Measurements from ENCODE around the gene DST. TPM values are rescaled to one million over a fixed set of nuclear protein-coding genes. Genes with fewer than 3 reads are reported as not detected.

Gene DST
- total RNA-seq, 4 donors from 2014 or later: 410 to 588 (median 521) TPM

DNA sequence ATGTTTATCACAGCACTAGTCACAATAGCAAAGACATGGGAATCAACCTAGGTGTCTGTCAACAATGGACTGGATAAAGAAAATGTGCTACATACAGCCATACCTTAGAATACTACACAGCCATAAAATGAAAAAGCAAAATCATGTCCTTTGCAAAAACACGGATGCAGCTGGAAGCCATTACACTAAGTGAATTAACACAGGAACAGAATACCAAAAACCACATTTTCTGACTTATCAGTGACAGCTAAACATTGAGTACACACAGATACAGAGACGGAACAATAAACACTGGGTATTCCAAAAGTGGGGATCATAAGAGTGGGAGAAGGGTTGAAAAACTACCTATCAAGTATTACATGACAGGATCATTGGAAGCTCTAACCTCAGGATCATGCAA is 43.3 kb upstream of the DST start:
- no peak overlapping the region for H3K4me3 ChIP-seq
- H3K9me3 ChIP-seq: no peaks in the 10 kb centered on the region
- H3K36me3 ChIP-seq: no peaks in the 10 kb centered on the region
- TF ChIP-seq, protein P1, sequence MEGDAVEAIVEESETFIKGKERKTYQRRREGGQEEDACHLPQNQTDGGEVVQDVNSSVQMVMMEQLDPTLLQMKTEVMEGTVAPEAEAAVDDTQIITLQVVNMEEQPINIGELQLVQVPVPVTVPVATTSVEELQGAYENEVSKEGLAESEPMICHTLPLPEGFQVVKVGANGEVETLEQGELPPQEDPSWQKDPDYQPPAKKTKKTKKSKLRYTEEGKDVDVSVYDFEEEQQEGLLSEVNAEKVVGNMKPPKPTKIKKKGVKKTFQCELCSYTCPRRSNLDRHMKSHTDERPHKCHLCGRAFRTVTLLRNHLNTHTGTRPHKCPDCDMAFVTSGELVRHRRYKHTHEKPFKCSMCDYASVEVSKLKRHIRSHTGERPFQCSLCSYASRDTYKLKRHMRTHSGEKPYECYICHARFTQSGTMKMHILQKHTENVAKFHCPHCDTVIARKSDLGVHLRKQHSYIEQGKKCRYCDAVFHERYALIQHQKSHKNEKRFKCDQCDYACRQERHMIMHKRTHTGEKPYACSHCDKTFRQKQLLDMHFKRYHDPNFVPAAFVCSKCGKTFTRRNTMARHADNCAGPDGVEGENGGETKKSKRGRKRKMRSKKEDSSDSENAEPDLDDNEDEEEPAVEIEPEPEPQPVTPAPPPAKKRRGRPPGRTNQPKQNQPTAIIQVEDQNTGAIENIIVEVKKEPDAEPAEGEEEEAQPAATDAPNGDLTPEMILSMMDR (IDR thresholded peaks at IDR 0.05): no peak
- no peak for TF ChIP-seq EP300 (IDR thresholded peaks at IDR 0.05)
- TF ChIP-seq POLR2A (IDR thresholded peaks at IDR 0.05; ENCODE audit: low read depth): no peak
- no peak for TF ChIP-seq POLR2AphosphoS5 (IDR thresholded peaks at IDR 0.05)
- H3K27me3 ChIP-seq: no peaks in the 10 kb centered on the region
- WGBS: 90% methylated on average over 2 of the region's 2 CpGs
- peaks cover 30 to 82% (median 78%) of the 10 kb centered on the region in 4 donors for H3K4me1 ChIP-seq
- DNase-seq (ENCODE audit: extremely low spot score): no peak
- intact Hi-C loops (cut with DNase I): no loop called here
- no peak overlapping the region for H3K27ac ChIP-seq (replicated peaks in 1 of 4)

DNA sequence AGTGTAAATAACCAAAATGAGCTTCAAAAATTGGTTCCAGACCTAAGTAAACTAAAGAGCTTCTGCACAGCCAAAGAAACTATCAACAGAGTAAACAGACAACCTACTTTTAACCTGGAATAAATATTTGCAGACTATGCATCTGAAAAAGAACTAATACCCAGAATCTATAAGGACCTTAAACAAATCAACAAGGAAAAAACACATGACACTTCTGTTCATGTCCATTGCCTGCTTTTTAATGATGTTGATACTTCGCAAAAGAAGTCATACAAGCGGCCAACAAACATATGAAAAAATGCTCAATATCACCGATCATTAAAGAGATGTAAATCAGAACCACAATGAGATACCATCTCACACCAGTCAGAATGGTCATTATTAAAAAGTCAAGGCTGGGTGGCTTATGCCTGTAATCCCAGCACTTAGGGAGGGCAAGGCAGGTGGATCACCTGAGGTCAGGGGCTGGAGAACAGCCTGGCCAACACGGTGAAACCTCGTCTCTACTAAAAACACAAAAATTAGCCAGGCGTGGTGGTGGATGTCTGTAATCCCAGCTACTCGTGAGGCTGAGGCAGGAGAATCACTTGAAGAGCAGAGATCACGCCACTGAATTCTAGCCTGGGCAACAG is 42.5 kb upstream of the DST start:
- no peak overlapping the region for H3K27ac ChIP-seq (replicated peaks in 1 of 4)

DNA sequence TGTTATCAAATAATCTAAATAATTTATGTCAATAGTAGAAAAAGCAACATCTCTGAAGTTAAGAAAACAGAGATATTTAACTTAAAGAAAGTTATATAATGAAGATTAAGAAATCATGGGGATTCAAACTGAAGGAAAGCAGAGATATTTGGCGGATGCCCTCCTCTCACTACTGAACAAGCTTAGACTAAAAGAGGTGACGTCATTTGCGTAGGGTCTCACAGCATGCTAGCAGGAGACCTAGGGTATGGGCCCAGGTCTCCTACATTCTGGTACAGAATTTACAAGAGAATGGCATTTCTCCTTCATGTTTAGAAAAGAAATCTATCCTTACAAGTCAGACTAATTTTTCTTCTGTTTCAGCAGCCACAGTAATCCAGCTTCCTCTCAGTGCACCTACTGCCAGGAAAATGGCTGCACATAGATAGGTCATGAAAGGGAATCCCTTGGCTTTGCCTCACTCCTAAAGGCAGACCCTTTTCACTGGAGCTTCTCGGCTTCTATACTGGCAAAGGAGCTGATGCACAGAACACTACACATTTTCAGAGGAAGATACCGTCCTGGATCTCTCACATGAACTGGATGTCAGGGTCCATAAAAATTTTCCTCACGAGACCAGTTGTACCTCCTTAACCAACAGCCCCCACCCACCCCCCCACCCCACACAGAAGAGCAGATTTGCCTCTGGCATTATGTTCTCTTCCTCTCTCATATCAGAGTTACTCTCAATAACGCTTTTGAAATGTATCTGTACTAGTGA is 41.8 kb upstream of the DST start:
- 89% methylated on average over 7 of the region's 7 CpGs for WGBS
- Histone ChIP-seq H3K36me3 (no peaks in the 10 kb centered on the region), H3K9me3 (no peaks in the 10 kb centered on the region), H3K4me3 (no peak overlapping the region), H3K27me3 (no peaks in the 10 kb centered on the region), H3K4me1 (peaks cover 28 to 67% (median 63%) of the 10 kb centered on the region in 4 donors), H3K27ac (replicated peaks in 1 of 4) (peak overlapping the region; percentile 20 to 55 (median 40))
- DNase-seq (ENCODE audit: extremely low spot score): no peak
- intact Hi-C loops (cut with DNase I): no loop called here
- no peak for TF ChIP-seq POLR2AphosphoS5 (IDR thresholded peaks at IDR 0.05)
- TF ChIP-seq EP300 (IDR thresholded peaks at IDR 0.05): no peak
- TF ChIP-seq POLR2A (IDR thresholded peaks at IDR 0.05; ENCODE audit: low read depth): no peak

More for the DNA sequence above, 42.5 kb upstream of the DST start:
- no peaks in the 10 kb centered on the region for H3K27me3 ChIP-seq
- intact Hi-C loops (cut with DNase I): no loop called here
- no peaks in the 10 kb centered on the region for H3K9me3 ChIP-seq
- DNase-seq (ENCODE audit: extremely low spot score): no peak
- no peak overlapping the region for H3K4me3 ChIP-seq
- no peaks in the 10 kb centered on the region for H3K36me3 ChIP-seq
- no peak for TF ChIP-seq POLR2A (IDR thresholded peaks at IDR 0.05; ENCODE audit: low read depth)
- TF ChIP-seq POLR2AphosphoS5 (IDR thresholded peaks at IDR 0.05): no peak
- TF ChIP-seq, protein P1 (IDR thresholded peaks at IDR 0.05): no peak
- TF ChIP-seq EP300 (IDR thresholded peaks at IDR 0.05): no peak
- peaks cover 30 to 74% (median 70%) of the 10 kb centered on the region in 4 donors for H3K4me1 ChIP-seq
- WGBS: 95% methylated on average over 8 of the region's 8 CpGs

DNA sequence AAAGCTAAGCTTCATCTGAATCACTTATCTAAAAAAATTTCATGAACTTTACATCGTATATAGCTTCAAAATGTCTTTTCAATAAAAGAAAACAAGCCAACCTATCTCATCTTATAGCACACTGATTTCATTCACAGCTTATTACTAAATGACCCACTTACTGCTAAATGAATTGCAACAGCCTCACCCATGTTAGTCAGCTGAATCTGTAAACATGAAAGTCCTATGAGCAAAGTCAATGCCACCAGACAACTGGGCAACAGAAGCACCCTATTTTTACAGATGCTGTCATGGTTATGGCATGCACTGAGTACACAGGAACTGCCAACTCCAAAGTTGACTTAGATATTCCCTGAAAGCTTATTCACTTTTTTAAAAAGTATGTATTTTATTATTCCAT is 41.2 kb upstream of the DST start:
- peaks cover 24 to 60% (median 56%) of the 10 kb centered on the region in 4 donors for H3K4me1 ChIP-seq
- H3K36me3 ChIP-seq: no peaks in the 10 kb centered on the region
- 70% methylated on average over 1 of the region's 1 CpG for WGBS
- DNase-seq (ENCODE audit: extremely low spot score): no peak
- H3K9me3 ChIP-seq: no peaks in the 10 kb centered on the region
- no peaks in the 10 kb centered on the region for H3K27me3 ChIP-seq
- H3K27ac ChIP-seq (replicated peaks in 1 of 4): peak overlapping the region; percentile 6 to 61 (median 37)
- no peak overlapping the region for H3K4me3 ChIP-seq
- TF ChIP-seq EP300 (IDR thresholded peaks at IDR 0.05) (no peak), POLR2A (IDR thresholded peaks at IDR 0.05; ENCODE audit: low read depth) (no peak), POLR2AphosphoS5 (IDR thresholded peaks at IDR 0.05) (peak; percentile 21 to 50)
- TF ChIP-seq, protein P1 (IDR thresholded peaks at IDR 0.05): no peak
- intact Hi-C loops (cut with DNase I): no loop called here

DNA sequence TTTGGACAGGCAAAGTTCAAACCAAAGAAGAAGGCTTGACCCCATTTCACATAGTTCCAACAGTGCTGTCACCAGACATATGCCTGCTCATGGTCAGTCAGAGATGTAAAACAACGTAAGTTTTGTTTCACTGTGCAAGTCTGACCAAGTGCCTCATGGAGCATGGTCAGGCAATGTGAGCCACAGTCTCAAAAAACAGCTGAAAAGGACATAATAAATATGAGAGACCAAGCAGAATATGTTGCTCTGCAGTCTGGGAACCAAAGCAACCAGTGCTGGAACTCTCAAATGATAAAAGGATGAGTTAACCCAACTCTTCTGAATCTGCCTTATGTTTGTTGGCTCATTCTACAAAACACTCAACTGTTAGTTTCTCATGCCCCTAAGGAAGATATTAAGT is 39.9 kb upstream of the DST start:
- no peak overlapping the region for H3K27ac ChIP-seq (replicated peaks in 1 of 4)
- no peak for DNase-seq (ENCODE audit: extremely low spot score)
- WGBS: 96% methylated on average over 1 of the region's 1 CpG
- no peaks in the 10 kb centered on the region for H3K27me3 ChIP-seq
- no peak overlapping the region for H3K4me3 ChIP-seq
- H3K4me1 ChIP-seq: peaks cover 30 to 51% (median 48%) of the 10 kb centered on the region in 4 donors
- no peaks in the 10 kb centered on the region for H3K36me3 ChIP-seq
- TF ChIP-seq POLR2A (IDR thresholded peaks at IDR 0.05; ENCODE audit: low read depth): no peak
- TF ChIP-seq POLR2AphosphoS5 (IDR thresholded peaks at IDR 0.05): no peak
- TF ChIP-seq, protein P1 (IDR thresholded peaks at IDR 0.05): no peak
- no peak for TF ChIP-seq EP300 (IDR thresholded peaks at IDR 0.05)
- no peaks in the 10 kb centered on the region for H3K9me3 ChIP-seq
- intact Hi-C loops (cut with DNase I): no loop called here

All from esophagus muscularis mucosa (tissue), 4 donors.